ENCODE measurements around the gene RPL13A.
"Not testable (repeated sequence)": the region's sequence is repeated elsewhere in the genome, so short reads cannot be mapped to it uniquely, and the experiment has no call there.

RPL13A gene

GRCh38 chr19:49456326-49456725, 31.1 kb upstream of the RPL13A start:
- DNase-seq (ENCODE audit: low spot score) = no peak

DNA sequence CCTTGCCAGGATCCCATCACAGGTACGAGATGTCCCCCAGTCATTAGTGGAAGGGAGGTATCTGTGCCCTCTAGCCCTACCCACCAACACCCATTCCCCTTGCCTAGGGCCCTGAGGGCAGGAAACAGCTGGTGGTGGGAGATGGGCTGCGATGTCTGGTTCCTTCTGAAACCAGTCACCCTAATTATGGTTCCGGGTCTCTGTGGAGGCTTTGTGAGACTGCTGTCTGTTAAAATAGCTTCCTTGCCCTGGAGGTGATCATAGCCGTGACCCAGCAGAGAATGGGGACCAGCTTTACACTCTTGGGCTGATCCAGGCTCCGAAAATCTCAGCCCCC, 28.9 kb upstream of the RPL13A start:
- DNase-seq (ENCODE audit: low spot score) = no peak

GRCh38 chr19:49459388-49459787, 28.0 kb upstream of the RPL13A start:
- DNase-seq (ENCODE audit: low spot score) = no peak

GRCh38 chr19:49461130-49461529, 26.3 kb upstream of the RPL13A start:
- not testable (repeated sequence) for DNase-seq (ENCODE audit: low spot score)

DNA sequence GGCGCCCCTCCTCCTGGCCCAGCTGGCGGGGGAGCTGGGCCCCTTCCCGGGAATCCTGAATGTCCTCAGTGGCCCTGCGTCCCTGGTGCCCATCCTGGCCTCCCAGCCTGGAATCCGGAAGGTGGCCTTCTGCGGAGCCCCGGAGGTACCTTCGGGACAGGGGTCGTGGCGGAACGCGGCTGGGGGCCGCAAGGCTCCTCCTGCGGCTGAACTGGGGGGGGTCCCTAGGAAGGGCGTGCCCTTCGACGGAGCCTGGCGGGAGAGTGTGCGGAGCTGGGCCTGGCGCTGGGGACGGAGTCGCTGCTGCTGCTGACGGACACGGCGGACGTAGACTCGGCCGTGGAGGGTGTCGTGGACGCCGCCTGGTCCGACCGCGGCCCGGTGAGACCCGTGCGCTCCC, 25.8 kb upstream of the RPL13A start:
- DNase-seq (ENCODE audit: low spot score) = no peak

DNA sequence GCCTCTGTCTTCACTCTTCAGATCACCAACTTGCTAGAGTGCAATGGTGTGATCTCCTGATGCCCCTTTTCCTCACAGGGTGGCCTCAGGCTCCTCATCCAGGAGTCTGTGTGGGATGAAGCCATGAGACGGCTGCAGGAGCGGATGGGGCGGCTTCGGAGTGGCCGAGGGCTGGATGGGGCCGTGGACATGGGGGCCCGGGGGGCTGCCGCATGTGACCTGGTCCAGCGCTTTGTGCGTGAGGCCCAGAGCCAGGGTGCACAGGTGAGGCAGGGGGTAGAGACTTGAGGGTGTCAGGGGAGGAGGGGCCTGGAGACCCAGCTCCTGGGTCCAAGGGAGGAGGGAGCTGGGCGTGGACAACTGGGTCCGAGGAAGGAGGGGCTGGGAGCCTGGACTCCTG, 24.9 kb upstream of the RPL13A start:
- no peak for DNase-seq (ENCODE audit: low spot score)

DNA sequence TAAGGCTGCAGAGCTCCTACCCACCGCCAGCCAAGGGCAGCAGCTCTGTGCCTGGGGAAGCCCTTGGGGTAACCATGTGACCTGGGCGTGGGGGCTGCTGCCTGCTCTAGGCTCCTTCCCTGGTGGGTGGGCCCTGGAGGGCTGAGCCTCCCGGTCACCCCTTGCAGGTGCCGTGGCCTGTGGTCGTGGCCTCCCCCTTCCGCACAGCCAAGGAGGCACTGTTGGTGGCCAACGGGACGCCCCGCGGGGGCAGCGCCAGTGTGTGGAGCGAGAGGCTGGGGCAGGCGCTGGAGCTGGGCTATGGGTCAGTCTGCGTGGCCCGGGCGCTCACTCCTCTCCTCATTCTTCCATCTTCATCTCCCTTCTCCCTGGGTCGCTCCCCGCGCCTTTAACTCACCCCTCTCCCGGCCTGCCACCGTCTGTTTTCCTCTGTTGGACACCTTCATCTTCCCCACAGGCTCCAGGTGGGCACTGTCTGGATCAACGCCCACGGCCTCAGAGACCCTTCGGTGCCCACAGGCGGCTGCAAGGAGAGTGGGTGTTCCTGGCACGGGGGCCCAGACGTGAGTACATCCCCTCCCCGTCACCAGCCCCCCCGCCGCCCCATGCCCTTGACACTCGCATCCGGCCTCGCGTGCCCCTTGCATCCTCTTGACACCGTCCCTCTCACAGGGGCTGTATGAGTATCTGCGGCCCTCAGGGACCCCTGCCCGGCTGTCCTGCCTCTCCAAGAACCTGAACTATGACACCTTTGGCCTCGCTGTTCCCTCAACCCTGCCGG, 23.3 kb upstream of the RPL13A start:
- no peak for DNase-seq (ENCODE audit: low spot score)

- DNase-seq (ENCODE audit: low spot score) = no peak
Observed at GRCh38 chr19:49465371-49465770, 22.0 kb upstream of the RPL13A start.

DNA sequence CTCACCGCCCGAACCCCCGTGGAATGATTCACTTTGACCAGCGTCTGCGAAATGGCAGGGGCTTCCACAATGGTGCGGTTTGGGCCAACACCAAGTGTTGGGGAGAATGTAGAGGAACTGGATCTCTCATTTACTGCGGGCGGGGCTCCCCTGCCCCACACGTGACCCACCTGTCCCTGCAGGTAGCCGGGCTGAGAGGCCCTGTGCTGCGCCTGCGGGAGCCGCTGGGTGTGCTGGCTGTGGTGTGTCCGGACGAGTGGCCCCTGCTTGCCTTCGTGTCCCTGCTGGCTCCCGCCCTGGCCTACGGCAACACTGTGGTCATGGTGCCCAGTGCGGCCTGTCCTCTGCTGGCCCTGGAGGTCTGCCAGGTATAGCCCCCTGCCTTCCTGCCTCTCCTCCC, 19.2 kb upstream of the RPL13A start:
- no peak for DNase-seq (ENCODE audit: low spot score)

DNA sequence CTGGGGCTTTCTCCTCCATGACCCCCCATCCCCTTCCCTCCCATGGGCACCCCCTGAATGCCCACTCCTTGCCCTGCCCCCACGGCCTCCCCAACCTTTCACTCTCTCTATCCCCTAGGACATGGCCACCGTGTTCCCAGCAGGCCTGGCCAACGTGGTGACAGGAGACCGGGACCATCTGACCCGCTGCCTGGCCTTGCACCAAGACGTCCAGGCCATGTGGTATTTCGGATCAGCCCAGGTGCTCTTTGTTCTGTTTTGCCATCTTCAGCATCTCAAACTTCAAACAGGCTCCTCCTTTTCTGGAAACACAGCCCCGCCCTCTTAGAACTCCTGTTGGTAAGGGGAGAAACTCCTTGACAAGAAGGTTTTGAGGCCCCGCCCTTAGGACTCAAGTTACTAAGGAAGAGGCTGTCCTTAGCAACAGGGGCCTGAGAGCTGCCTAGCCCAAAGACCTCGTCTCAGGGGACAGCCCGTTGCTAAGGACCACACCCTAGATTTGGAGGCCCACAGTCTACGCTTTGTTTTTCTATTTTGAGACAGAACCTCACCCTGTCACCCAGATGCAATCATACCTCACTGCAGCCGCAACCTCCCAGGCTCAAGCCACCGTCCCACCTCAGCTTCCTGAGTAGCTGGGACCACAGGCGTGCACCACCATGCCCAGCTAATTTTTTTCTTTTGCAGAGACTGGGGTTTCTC, 18.5 kb upstream of the RPL13A start:
- peak; percentile 53 for DNase-seq (ENCODE audit: low spot score)

GRCh38 chr19:49469828-49470614, 17.4 kb upstream of the RPL13A start:
- DNase-seq (ENCODE audit: low spot score) = no peak

DNA sequence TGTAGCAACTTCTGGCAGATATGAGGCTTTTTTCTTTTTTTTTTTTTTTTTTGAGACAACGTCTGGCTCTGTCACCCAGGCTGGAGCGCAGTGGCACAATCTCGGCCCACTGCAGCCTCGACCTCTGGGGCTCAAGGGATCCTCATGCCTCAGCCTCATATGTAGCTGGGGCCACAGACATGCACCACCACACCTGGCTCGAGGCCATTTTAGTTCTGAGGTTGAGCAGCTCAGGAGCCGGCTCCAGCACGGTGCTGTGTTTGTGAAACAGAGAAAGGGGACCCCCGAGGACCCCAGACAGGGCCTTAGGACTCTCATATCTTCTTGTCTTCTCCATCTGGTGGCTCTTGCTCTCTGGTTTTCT, 16.8 kb upstream of the RPL13A start:
- no peak for DNase-seq (ENCODE audit: low spot score)

DNA sequence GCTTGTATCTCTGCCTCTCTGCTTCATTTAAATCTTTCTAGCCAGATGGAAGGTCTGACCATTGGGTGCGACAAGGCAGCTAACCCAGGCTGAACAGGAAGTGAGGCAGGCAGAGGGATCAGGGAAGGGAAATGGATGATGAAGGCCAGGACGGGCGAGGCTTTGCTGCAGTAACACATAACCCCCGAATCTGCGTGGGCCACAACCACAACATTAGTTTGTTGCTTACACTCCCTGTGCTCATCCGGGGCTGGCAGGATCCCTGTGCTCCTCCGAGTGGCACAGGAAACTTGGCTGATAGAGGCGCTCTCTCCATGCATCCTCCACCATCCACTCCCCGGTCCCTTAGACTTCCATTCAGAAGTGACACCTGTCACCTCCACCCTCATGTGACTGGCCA, 14.5 kb upstream of the RPL13A start:
- DNase-seq (ENCODE audit: low spot score) = no peak

- not testable (repeated sequence) for DNase-seq (ENCODE audit: low spot score)
Observed at GRCh38 chr19:49473501-49473867, 13.9 kb upstream of the RPL13A start.

DNA sequence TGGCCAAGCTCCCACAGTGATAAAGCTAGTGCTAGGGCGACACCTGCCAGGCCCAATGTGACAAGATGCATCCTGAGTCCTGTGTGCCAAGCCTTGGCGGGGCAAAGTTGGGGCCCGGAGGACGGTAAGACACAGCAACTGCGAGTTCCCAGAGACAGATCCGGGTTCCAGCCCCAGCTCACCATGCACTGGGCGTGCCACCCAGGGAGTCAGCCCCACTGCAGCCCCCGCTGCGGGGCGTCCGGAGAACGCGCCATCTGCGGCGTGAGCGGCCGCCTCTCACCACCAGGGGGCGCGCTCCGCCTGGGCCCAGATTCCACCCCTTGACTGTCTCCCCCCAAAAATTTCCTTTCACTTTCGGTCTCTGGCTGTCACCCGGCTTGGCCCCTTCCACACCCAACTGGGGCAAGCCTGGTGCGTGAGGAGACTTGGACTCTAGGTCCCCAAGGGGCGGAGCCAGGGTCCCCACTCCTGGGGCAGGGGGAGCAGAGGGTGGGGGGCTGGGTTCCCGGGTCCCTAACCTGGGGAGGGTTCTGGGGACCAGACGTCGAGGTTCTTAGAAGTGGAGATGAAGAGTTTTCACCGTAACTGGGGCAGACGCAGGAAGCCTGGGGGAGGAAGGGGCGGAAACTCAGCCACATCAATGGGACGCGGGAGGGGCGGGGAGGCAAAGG, 13.4 kb upstream of the RPL13A start, which contains the start of gene FLT3LG:
Gene FLT3LG (plus strand): TSS at position 348 of the 674 bp plus-strand sequence. CDS start 425 bp downstream, outside the sequence.
- DNase-seq (ENCODE audit: low spot score) = peak; percentile 85

- no peak for DNase-seq (ENCODE audit: low spot score)
Observed at GRCh38 chr19:49474542-49474924, 12.9 kb upstream of the RPL13A start.

- DNase-seq (ENCODE audit: low spot score) = no peak
Observed at GRCh38 chr19:49475191-49475917, 12.1 kb upstream of the RPL13A start.

- DNase-seq (ENCODE audit: low spot score) = peak; percentile 64
Observed at GRCh38 chr19:49475995-49476880, 11.2 kb upstream of the RPL13A start.

DNA sequence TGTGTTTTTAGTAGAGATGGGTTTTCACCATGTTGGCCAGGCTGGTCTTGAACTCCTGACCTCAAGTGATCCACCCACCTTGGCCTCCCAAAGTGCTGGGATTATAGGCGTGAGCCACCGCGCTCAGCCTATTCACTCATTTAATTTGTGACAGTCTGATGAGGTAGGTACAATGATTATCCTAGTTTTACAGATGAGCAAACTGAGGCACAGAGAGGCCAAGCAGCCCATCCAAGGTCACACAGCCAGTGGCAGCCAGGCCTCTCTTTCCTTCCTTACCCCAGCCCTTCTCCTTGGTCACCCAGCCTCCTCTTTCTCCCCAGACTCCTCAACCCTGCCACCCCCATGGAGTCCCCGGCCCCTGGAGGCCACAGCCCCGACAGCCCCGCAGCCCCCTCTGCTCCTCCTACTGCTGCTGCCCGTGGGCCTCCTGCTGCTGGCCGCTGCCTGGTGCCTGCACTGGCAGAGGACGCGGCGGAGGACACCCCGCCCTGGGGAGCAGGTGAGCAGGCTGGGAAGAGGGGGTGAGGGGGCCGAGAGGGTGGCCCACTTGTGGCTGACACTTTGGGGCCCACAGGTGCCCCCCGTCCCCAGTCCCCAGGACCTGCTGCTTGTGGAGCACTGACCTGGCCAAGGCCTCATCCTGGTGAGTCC, 7.3 kb upstream of the RPL13A start:
- DNase-seq (ENCODE audit: low spot score) = no peak

DNA sequence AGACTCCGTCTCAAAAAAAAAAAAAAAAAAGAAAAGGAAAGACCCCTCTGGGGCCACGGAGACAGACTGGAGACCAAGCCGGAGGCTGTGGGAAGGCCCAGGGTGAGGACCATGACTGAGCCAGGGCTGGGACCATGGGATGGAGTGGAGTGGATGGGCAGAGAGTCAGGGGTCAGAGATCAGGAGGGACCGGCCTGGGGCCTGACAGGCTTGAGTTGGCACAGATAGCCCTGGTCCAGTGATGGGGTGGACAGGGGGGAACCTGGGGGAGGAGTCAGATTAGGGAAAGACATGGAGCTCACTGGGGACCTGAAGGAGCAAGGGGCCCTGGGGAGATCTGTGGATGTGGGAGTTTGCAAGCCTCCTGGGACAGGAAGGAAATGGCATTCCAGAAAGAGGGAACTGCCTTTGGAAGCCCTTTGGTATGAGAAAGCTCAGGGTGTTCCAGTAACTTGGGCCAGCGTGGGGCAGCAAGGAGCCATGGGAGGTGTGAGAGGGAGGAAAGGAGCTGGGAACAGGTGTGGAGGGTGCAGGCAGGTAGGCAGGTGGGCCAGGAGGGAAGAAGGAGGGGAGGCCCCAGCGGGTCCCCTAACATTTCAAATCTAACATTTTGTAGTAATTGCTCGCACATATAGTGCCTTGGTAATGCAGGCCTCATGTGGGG, 6.3 kb upstream of the RPL13A start:
- no peak for DNase-seq (ENCODE audit: low spot score)

Data from SW480 (cell line).